HG03521 (cell line): Measurements from ENCODE around the gene RARA.
"Not testable (repeated sequence)": the region's sequence is repeated elsewhere in the genome, so short reads cannot be mapped to it uniquely, and the experiment has no call there.

ENCODE experiments used
- ATAC-seq: cut with Tn5 transposase; IDR thresholded peaks from one replicate; pipeline ENCODE4 v1.9.1; 2021; ENCODE audit warnings: mild to moderate bottlenecking, moderate library complexity; ENCODE audit not compliant: unreplicated experiment

Gene RARA

GRCh38 chr17:40356990-40357881 is 48.3 kb downstream of the RARA start:
- ATAC-seq: no peak

- no peak for ATAC-seq
These were observed 49.5 kb downstream of the RARA start for GRCh38 chr17:40358323-40359038.

GRCh38 chr17:40360091-40360490 is 51.1 kb downstream of the RARA start:
- no peak for ATAC-seq

GRCh38 chr17:40361063-40361924 is 52.3 kb downstream of the RARA start:
- no peak for ATAC-seq

- ATAC-seq: peak; percentile 1
These were observed 53.1 kb downstream of the RARA start for GRCh38 chr17:40361925-40362695.

- peak; percentile 52 for ATAC-seq
These were observed 53.7 kb downstream of the RARA start for GRCh38 chr17:40362696-40363110.

GRCh38 chr17:40363111-40363827 is 54.3 kb downstream of the RARA start:
- no peak for ATAC-seq

- ATAC-seq: no peak
These were observed 55.3 kb downstream of the RARA start, which contains the start of gene GJD3 for GRCh38 chr17:40364121-40364861. GJD3 (minus strand) TSS chr17:40364737; CDS start chr17:40363815, 922 bp downstream.

GRCh38 chr17:40364906-40365305 is 55.9 kb downstream of the RARA start:
- no peak for ATAC-seq

- ATAC-seq: no peak
These were observed 57.3 kb downstream of the RARA start for GRCh38 chr17:40366076-40366860.

GRCh38 chr17:40366861-40367518 is 58.0 kb downstream of the RARA start:
- no peak for ATAC-seq

GRCh38 chr17:40367728-40368127 is 58.7 kb downstream of the RARA start:
- ATAC-seq: not testable (repeated sequence)

GRCh38 chr17:40369923-40370322 is 60.9 kb downstream of the RARA start:
- ATAC-seq: no peak

- ATAC-seq: no peak
These were observed 62.4 kb downstream of the RARA start for GRCh38 chr17:40371261-40371929.

- no peak for ATAC-seq
These were observed 63.1 kb downstream of the RARA start for GRCh38 chr17:40372031-40372430.

GRCh38 chr17:40372644-40373043 is 63.7 kb downstream of the RARA start:
- not testable (repeated sequence) for ATAC-seq

- ATAC-seq: no peak
These were observed 64.3 kb downstream of the RARA start for GRCh38 chr17:40373324-40373723.
